ENCODE results near the gene MITF. TPM values are rescaled to one million over a fixed set of nuclear protein-coding genes. Genes with fewer than 3 reads are reported as not detected.

The MITF gene
- polyA plus RNA-seq, 1 of the 3 experiments (the other 2 are of a cell fraction) = 1.7 TPM

- H3K4me1 ChIP-seq (ENCODE audit: control insufficient read depth in 1 of 2, insufficient read depth in 2 of 2, low read depth in 1 of 2, low read length in 1 of 2) = peaks cover 0 to 4% of the 10 kb centered on the region in 2 experiments; a peak in 1 of 4 replicates
- no peak overlapping the region for H3K9ac ChIP-seq
- H4K20me1 ChIP-seq (ENCODE audit: insufficient read depth) = no peaks in the 10 kb centered on the region
- H3K4me2 ChIP-seq = no peak overlapping the region
- H3K27me3 ChIP-seq (ENCODE audit: insufficient read depth) = no peaks in the 10 kb centered on the region
- H2AFZ ChIP-seq (ENCODE audit: low read depth) = no peak overlapping the region
- H3F3A ChIP-seq (replicated peaks; ENCODE audit: insufficient read depth) = no peaks in the 10 kb centered on the region
- H3K36me3 ChIP-seq (replicated peaks in 1 of 2; ENCODE audit: control insufficient read depth in 1 of 2, insufficient read depth in 2 of 2, low read length in 1 of 2) = no peaks in the 10 kb centered on the region
- POLR2A ChIA-PET = no interaction called here
- no peaks in the 10 kb centered on the region for H3K79me2 ChIP-seq (ENCODE audit: insufficient read depth)
- H3K9me3 ChIP-seq = no peaks in the 10 kb centered on the region
- no peak for DNase-seq
- TF ChIP-seq RAD21 (IDR thresholded peaks at IDR 0.05; ENCODE audit: low read length) (no peak; the same call in 1 of the 2 replicates), NFIC (IDR thresholded peaks at IDR 0.05; ENCODE audit: borderline replicate concordance) (no peak), TCF12 (IDR thresholded peaks at IDR 0.05) (no peak), NRF1 (IDR thresholded peaks at IDR 0.05; ENCODE audit: low read depth, low read length) (no peak), TAF1 (IDR thresholded peaks at IDR 0.05; ENCODE audit: borderline replicate concordance, low read depth, low read length) (no peak), POLR2AphosphoS5 (IDR thresholded peaks at IDR 0.05; ENCODE audit: low read depth, low read length) (no peak), FOSL2 (IDR thresholded peaks at IDR 0.05; ENCODE audit: borderline replicate concordance, low read depth) (no peak), MEF2A (IDR thresholded peaks at IDR 0.05; ENCODE audit: borderline replicate concordance, low read depth) (no peak), JUND (IDR thresholded peaks at IDR 0.05) (no peak), FOXJ3 (CRISPR knock-in tag; IDR thresholded peaks at IDR 0.05) (no peak)
- H3K9me2 ChIP-seq = no peaks in the 10 kb centered on the region
- H3K4me3 ChIP-seq (ENCODE audit: low read depth in 2 of 2, low read length in 1 of 2) = no peak overlapping the region
- 86% methylated on average over 5 of the region's 5 CpGs for WGBS (ENCODE audit: low lambda C conversion rate)
- CTCF ChIA-PET = interaction anchor here (0.7 to 1.2 kb wide), 3 partner anchors 12 to 28 kb away, joined by 3 to 4 read pairs (median 3); no protein-coding TSS in a partner anchor
- no peak overlapping the region for H3K27ac ChIP-seq (ENCODE audit: low read depth in 2 of 2, low read length in 1 of 2)
These were observed 20.2 kb upstream of the MITF start for GRCh38 chr3:69718866-69719586.

GRCh38 chr3:69719587-69720122 lies 19.6 kb upstream of the MITF start:
- no peak overlapping the region for H3K4me3 ChIP-seq (ENCODE audit: low read depth in 2 of 2, low read length in 1 of 2)
- no peaks in the 10 kb centered on the region for H3K9me2 ChIP-seq
- no peaks in the 10 kb centered on the region for H3K79me2 ChIP-seq (ENCODE audit: insufficient read depth)
- H2AFZ ChIP-seq (ENCODE audit: low read depth) = no peak overlapping the region
- no peaks in the 10 kb centered on the region for H3F3A ChIP-seq (replicated peaks; ENCODE audit: insufficient read depth)
- CTCF ChIA-PET = interaction anchor here (1.2 kb wide), 1 partner anchor 29 kb away, joined by 4 read pairs; no protein-coding TSS in a partner anchor
- no peak overlapping the region for H3K4me2 ChIP-seq
- H3K4me1 ChIP-seq (ENCODE audit: control insufficient read depth in 1 of 2, insufficient read depth in 2 of 2, low read depth in 1 of 2, low read length in 1 of 2) = peaks cover 0 to 4% of the 10 kb centered on the region in 2 experiments; a peak in 1 of 4 replicates
- no peaks in the 10 kb centered on the region for H3K9me3 ChIP-seq
- H4K20me1 ChIP-seq (ENCODE audit: insufficient read depth) = no peaks in the 10 kb centered on the region
- H3K9ac ChIP-seq = no peak overlapping the region
- H3K27ac ChIP-seq (ENCODE audit: low read depth in 2 of 2, low read length in 1 of 2) = no peak overlapping the region
- WGBS (ENCODE audit: low lambda C conversion rate) = 46% methylated on average over 3 of the region's 3 CpGs
- POLR2A ChIA-PET = no interaction called here
- H3K36me3 ChIP-seq (replicated peaks in 1 of 2; ENCODE audit: control insufficient read depth in 1 of 2, insufficient read depth in 2 of 2, low read length in 1 of 2) = no peaks in the 10 kb centered on the region
- DNase-seq = no peak
- no peaks in the 10 kb centered on the region for H3K27me3 ChIP-seq (ENCODE audit: insufficient read depth)
- TF ChIP-seq FOXM1 (IDR thresholded peaks at IDR 0.05; ENCODE audit: low read depth) (no peak), TAF1 (IDR thresholded peaks at IDR 0.05; ENCODE audit: borderline replicate concordance, low read depth, low read length) (no peak), NFIC (IDR thresholded peaks at IDR 0.05; ENCODE audit: borderline replicate concordance) (no peak), RAD21 (IDR thresholded peaks at IDR 0.05; ENCODE audit: low read length) (no peak), PBX3 (IDR thresholded peaks at IDR 0.05) (no peak), GATA2 (CRISPR knock-in tag; IDR thresholded peaks at IDR 0.05) (no peak), RCOR1 (IDR thresholded peaks at IDR 0.05; ENCODE audit: low read length) (no peak), RXRA (IDR thresholded peaks at IDR 0.05; ENCODE audit: borderline replicate concordance, low read depth) (no peak), GABPA (IDR thresholded peaks at IDR 0.05; ENCODE audit: low read depth) (no peak), REST (IDR thresholded peaks at IDR 0.05; ENCODE audit: low read depth, low read length) (no peak), FOXJ3 (CRISPR knock-in tag; IDR thresholded peaks at IDR 0.05) (no peak), NRF1 (IDR thresholded peaks at IDR 0.05; ENCODE audit: low read depth, low read length) (no peak), IRF3 (IDR thresholded peaks at IDR 0.05; ENCODE audit: low read depth, low read length) (no peak), YY1 (IDR thresholded peaks at IDR 0.05; ENCODE audit: low read depth) (no peak), FOSL2 (IDR thresholded peaks at IDR 0.05; ENCODE audit: borderline replicate concordance, low read depth) (no peak), JUND (IDR thresholded peaks at IDR 0.05) (no peak), MEF2A (IDR thresholded peaks at IDR 0.05; ENCODE audit: borderline replicate concordance, low read depth) (no peak), CHD2 (IDR thresholded peaks at IDR 0.05; ENCODE audit: low read length, partially characterized antibody) (no peak)
